HepG2 (cell line): ENCODE measurements around the gene TRANK1. TPM values are rescaled to one million over a fixed set of nuclear protein-coding genes. Genes with fewer than 3 reads are reported as not detected.

Experiments
- AHR ChIP-seq: IDR thresholded peaks from 2 replicates; pipeline ENCODE4 v1.6.1; 2018; ENCODE audit warnings: missing genetic modification reagents, missing compliant biosample characterization
- ATAD3A ChIP-seq: sonication (generic); formaldehyde crosslinking; IDR thresholded peaks from 2 replicates; pipeline ENCODE4 v1.4.0; 2020; ENCODE audit warnings: missing genetic modification reagents
- ATF1 ChIP-seq: IDR thresholded peaks from 2 replicates; pipeline ENCODE4 v1.6.1; 2016; ENCODE audit warnings: mild to moderate bottlenecking, control low read depth
- HOXA3 ChIP-seq: sonication (generic); formaldehyde crosslinking; IDR thresholded peaks from 2 replicates; pipeline ENCODE4 v1.5.0; 2020; ENCODE audit warnings: missing genetic modification reagents
- MNT ChIP-seq: fragments of 450-650 bp; IDR thresholded peaks from 2 replicates; pipeline ENCODE4 v1.6.1; 2016
- SRSF4 ChIP-seq: fragments of 200-400 bp; formaldehyde crosslinking; IDR thresholded peaks from one replicate; pipeline ENCODE4 v1.6.1; 2018; ENCODE audit warnings: mild to moderate bottlenecking, low read depth, low read length, moderate library complexity; ENCODE audit not compliant: poor library complexity, severe bottlenecking
- TRIM22 ChIP-seq: fragments of 450-650 bp; IDR thresholded peaks from 2 replicates; pipeline ENCODE4 v1.6.1; 2017
- ZBTB14 ChIP-seq: sonication (generic); formaldehyde crosslinking; IDR thresholded peaks from 2 replicates; pipeline ENCODE4 v1.4.0; 2020; ENCODE audit warnings: missing genetic modification reagents
- ZNF10 ChIP-seq: sonication (generic); formaldehyde crosslinking; IDR thresholded peaks from 2 replicates; pipeline ENCODE4 v1.4.0; 2020; ENCODE audit warnings: mild to moderate bottlenecking, low read depth, missing genetic modification reagents, borderline replicate concordance
- ZNF234 ChIP-seq: sonication (generic); formaldehyde crosslinking; conservative IDR thresholded peaks from 2 replicates; pipeline ENCODE4 v1.5.1; 2020; ENCODE audit warnings: mild to moderate bottlenecking, missing genetic modification reagents
- ZNF33A ChIP-seq: sonication (generic); formaldehyde crosslinking; IDR thresholded peaks from 2 replicates; pipeline ENCODE4 v1.5.1; 2020; ENCODE audit warnings: missing genetic modification reagents, mild to moderate bottlenecking, moderate library complexity, borderline replicate concordance
- ZNF354B ChIP-seq: sonication (generic); formaldehyde crosslinking; IDR thresholded peaks from 2 replicates; pipeline ENCODE4 v1.8.0; 2022; ENCODE audit warnings: mild to moderate bottlenecking, missing genetic modification reagents
- ZNF512B ChIP-seq: sonication (generic); formaldehyde crosslinking; IDR thresholded peaks from 2 replicates; pipeline ENCODE4 v1.5.1; 2020; ENCODE audit warnings: missing genetic modification reagents, mild to moderate bottlenecking, borderline replicate concordance
- ZNF550 ChIP-seq: sonication (generic); formaldehyde crosslinking; IDR thresholded peaks from 2 replicates; pipeline ENCODE4 v1.4.0; 2020; ENCODE audit warnings: mild to moderate bottlenecking, missing genetic modification reagents, borderline replicate concordance
- ZNF574 ChIP-seq: sonication (generic); formaldehyde crosslinking; IDR thresholded peaks from 2 replicates; pipeline ENCODE4 v1.4.0; 2020; ENCODE audit warnings: missing genetic modification reagents
- ZNF749 ChIP-seq: sonication (generic); formaldehyde crosslinking; IDR thresholded peaks from 2 replicates; pipeline ENCODE4 v1.8.0; 2022; ENCODE audit warnings: mild to moderate bottlenecking, missing genetic modification reagents, moderate library complexity, borderline replicate concordance
- ZNF780A ChIP-seq: sonication (generic); formaldehyde crosslinking; IDR thresholded peaks from 2 replicates; pipeline ENCODE4 v1.8.0; 2022; ENCODE audit warnings: mild to moderate bottlenecking, missing genetic modification reagents, moderate library complexity
- ZSCAN31 ChIP-seq: sonication (generic); formaldehyde crosslinking; IDR thresholded peaks from 2 replicates; pipeline ENCODE4 v1.5.0; 2020; ENCODE audit warnings: low read depth, mild to moderate bottlenecking, missing genetic modification reagents
- polyA plus RNA-seq, 8 experiments: library from polyadenylated mRNA; depleted of rRNA in 3 of 8; stranded (reverse) in 7 of 8; unstranded in 1 of 8; fragments of >200 nt; fragmentation: Illumina TruSeq in 4 of 8; extraction: Trizol in 4 of 8; gene quantifications; 2 replicates each; pipeline versions ENCODE4 v1.2.1 to v1.2.3, GENCODE V29; 2011 to 2016; ENCODE audit warnings: low read depth in 4 of 8, missing spikeins in 1 of 8, mixed read lengths in 1 of 8; ENCODE audit not compliant: insufficient read depth in 1 of 8
- total RNA-seq, 5 experiments: library from RNA; depleted of rRNA; stranded (reverse); fragments of >200 nt; fragmentation: Illumina TruSeq; extraction: Trizol; gene quantifications; 2 replicates each; pipeline ENCODE4 v1.2.3, GENCODE V29; 2016; ENCODE audit warnings: low read depth in 1 of 5

Gene TRANK1
- total and polyA plus RNA-seq, 2 of the 13 experiments (the other 11 are each of a cell fraction or from before 2014, with no cell fraction given), result 0.13 to 0.32 TPM

- TF ChIP-seq MNT (peak; percentile 63), ZNF234 (CRISPR knock-in tag) (no peak), ZNF574 (peak; percentile 70), ZNF512B (CRISPR knock-in tag) (no peak), ZNF354B (CRISPR knock-in tag) (no peak), ZNF550 (CRISPR knock-in tag) (0 out of 2 replicates have a peak, but pooled peaks have one; percentile 75), ZNF33A (CRISPR knock-in tag) (no peak), ATAD3A (CRISPR knock-in tag) (no peak), ZSCAN31 (CRISPR knock-in tag) (0 out of 2 replicates have a peak, but pooled peaks have one; percentile 27), ZNF10 (CRISPR knock-in tag) (no peak), SRSF4 (no peak), AHR (CRISPR knock-in tag) (no peak; the same call in 1 of the 2 replicates), HOXA3 (CRISPR knock-in tag) (peak; percentile 96), ZBTB14 (CRISPR knock-in tag) (no peak), ATF1 (CRISPR knock-in tag) (peak; percentile 95), ZNF780A (no peak), ZNF749 (peak; percentile 66; the same call in 1 of the 2 replicates), TRIM22 (no peak)
These were observed 48.8 kb upstream of the TRANK1 start, which contains the start of gene MLH1 (continued) for GRCh38 chr3:36993326-36994283.
